Measurements from ENCODE around the gene IL20.

The IL20 gene

GRCh38 chr1:206832352-206832880, 33.0 kb upstream of the IL20 start:
- Histone ChIP-seq H3K27ac (ENCODE audit: low read depth, low read length) (no peak overlapping the region), H3K4me1 (ENCODE audit: insufficient read depth, low read length) (no peaks in the 10 kb centered on the region), H3K36me3 (ENCODE audit: insufficient read depth, low read length) (no peaks in the 10 kb centered on the region), H3K9me3 (ENCODE audit: insufficient read depth, low read depth, low read length) (no peaks in the 10 kb centered on the region), H3K4me3 (ENCODE audit: low read length) (no peak overlapping the region), H3K9ac (ENCODE audit: low read depth, low read length) (no peak overlapping the region), H3K27me3 (ENCODE audit: insufficient read depth, low read length) (no peaks in the 10 kb centered on the region)
- WGBS: 94% methylated on average over 2 of the region's 2 CpGs

GRCh38 chr1:206833106-206833680, 32.2 kb upstream of the IL20 start:
- Histone ChIP-seq H3K27ac (ENCODE audit: low read depth, low read length) (no peak overlapping the region), H3K36me3 (ENCODE audit: insufficient read depth, low read length) (no peaks in the 10 kb centered on the region), H3K4me3 (ENCODE audit: low read length) (no peak overlapping the region), H3K9ac (ENCODE audit: low read depth, low read length) (no peak overlapping the region), H3K27me3 (ENCODE audit: insufficient read depth, low read length) (no peaks in the 10 kb centered on the region), H3K4me1 (ENCODE audit: insufficient read depth, low read length) (no peaks in the 10 kb centered on the region), H3K9me3 (ENCODE audit: insufficient read depth, low read depth, low read length) (no peaks in the 10 kb centered on the region)
- 85% methylated on average over 2 of the region's 2 CpGs for WGBS

- WGBS: 63% methylated on average over 2 of the region's 2 CpGs
- H3K27ac ChIP-seq (ENCODE audit: low read depth, low read length): no peak overlapping the region
- no peaks in the 10 kb centered on the region for H3K9me3 ChIP-seq (ENCODE audit: insufficient read depth, low read depth, low read length)
- H3K4me1 ChIP-seq (ENCODE audit: insufficient read depth, low read length): no peaks in the 10 kb centered on the region
- H3K4me3 ChIP-seq (ENCODE audit: low read length): no peak overlapping the region
- H3K36me3 ChIP-seq (ENCODE audit: insufficient read depth, low read length): no peaks in the 10 kb centered on the region
- no peaks in the 10 kb centered on the region for H3K27me3 ChIP-seq (ENCODE audit: insufficient read depth, low read length)
- no peak overlapping the region for H3K9ac ChIP-seq (ENCODE audit: low read depth, low read length)
Measured at GRCh38 chr1:206833801-206834200, 31.6 kb upstream of the IL20 start.

- Histone ChIP-seq H3K9me3 (ENCODE audit: insufficient read depth, low read depth, low read length) (no peaks in the 10 kb centered on the region), H3K9ac (ENCODE audit: low read depth, low read length) (no peak overlapping the region), H3K36me3 (ENCODE audit: insufficient read depth, low read length) (no peaks in the 10 kb centered on the region), H3K4me3 (ENCODE audit: low read length) (no peak overlapping the region), H3K4me1 (ENCODE audit: insufficient read depth, low read length) (no peaks in the 10 kb centered on the region), H3K27ac (ENCODE audit: low read depth, low read length) (no peak overlapping the region), H3K27me3 (ENCODE audit: insufficient read depth, low read length) (no peaks in the 10 kb centered on the region)
- 93% methylated on average over 6 of the region's 6 CpGs for WGBS
Measured at GRCh38 chr1:206834217-206834616, 31.2 kb upstream of the IL20 start.

GRCh38 chr1:206834711-206835110, 30.7 kb upstream of the IL20 start:
- no peaks in the 10 kb centered on the region for H3K27me3 ChIP-seq (ENCODE audit: insufficient read depth, low read length)
- H3K9ac ChIP-seq (ENCODE audit: low read depth, low read length): no peak overlapping the region
- no peaks in the 10 kb centered on the region for H3K36me3 ChIP-seq (ENCODE audit: insufficient read depth, low read length)
- WGBS: 97% methylated on average over 3 of the region's 3 CpGs
- no peak overlapping the region for H3K4me3 ChIP-seq (ENCODE audit: low read length)
- H3K9me3 ChIP-seq (ENCODE audit: insufficient read depth, low read depth, low read length): no peaks in the 10 kb centered on the region
- no peaks in the 10 kb centered on the region for H3K4me1 ChIP-seq (ENCODE audit: insufficient read depth, low read length)
- no peak overlapping the region for H3K27ac ChIP-seq (ENCODE audit: low read depth, low read length)

GRCh38 chr1:206835186-206835585, 30.2 kb upstream of the IL20 start:
- no peak overlapping the region for H3K4me3 ChIP-seq (ENCODE audit: low read length)
- 85% methylated on average over 3 of the region's 3 CpGs for WGBS
- H3K4me1 ChIP-seq (ENCODE audit: insufficient read depth, low read length): no peaks in the 10 kb centered on the region
- H3K9me3 ChIP-seq (ENCODE audit: insufficient read depth, low read depth, low read length): no peaks in the 10 kb centered on the region
- H3K27ac ChIP-seq (ENCODE audit: low read depth, low read length): no peak overlapping the region
- H3K27me3 ChIP-seq (ENCODE audit: insufficient read depth, low read length): no peaks in the 10 kb centered on the region
- no peaks in the 10 kb centered on the region for H3K36me3 ChIP-seq (ENCODE audit: insufficient read depth, low read length)
- H3K9ac ChIP-seq (ENCODE audit: low read depth, low read length): no peak overlapping the region

- Histone ChIP-seq H3K9me3 (ENCODE audit: insufficient read depth, low read depth, low read length) (no peaks in the 10 kb centered on the region), H3K27ac (ENCODE audit: low read depth, low read length) (no peak overlapping the region), H3K4me1 (ENCODE audit: insufficient read depth, low read length) (no peaks in the 10 kb centered on the region), H3K4me3 (ENCODE audit: low read length) (no peak overlapping the region), H3K9ac (ENCODE audit: low read depth, low read length) (no peak overlapping the region), H3K27me3 (ENCODE audit: insufficient read depth, low read length) (no peaks in the 10 kb centered on the region), H3K36me3 (ENCODE audit: insufficient read depth, low read length) (no peaks in the 10 kb centered on the region)
- 85% methylated on average over 2 of the region's 2 CpGs for WGBS
Measured at GRCh38 chr1:206836111-206836510, 29.3 kb upstream of the IL20 start.

GRCh38 chr1:206839006-206839560, 26.3 kb upstream of the IL20 start:
- no peaks in the 10 kb centered on the region for H3K36me3 ChIP-seq (ENCODE audit: insufficient read depth, low read length)
- no peak overlapping the region for H3K9ac ChIP-seq (ENCODE audit: low read depth, low read length)
- H3K27ac ChIP-seq (ENCODE audit: low read depth, low read length): no peak overlapping the region
- H3K4me3 ChIP-seq (ENCODE audit: low read length): no peak overlapping the region
- whole genome bisulfite sequencing: 90% methylated on average over 4 of the region's 4 CpGs
- no peaks in the 10 kb centered on the region for H3K9me3 ChIP-seq (ENCODE audit: insufficient read depth, low read depth, low read length)
- no peaks in the 10 kb centered on the region for H3K4me1 ChIP-seq (ENCODE audit: insufficient read depth, low read length)
- no peaks in the 10 kb centered on the region for H3K27me3 ChIP-seq (ENCODE audit: insufficient read depth, low read length)

- Histone ChIP-seq H3K27me3 (ENCODE audit: insufficient read depth, low read length) (no peaks in the 10 kb centered on the region), H3K9me3 (ENCODE audit: insufficient read depth, low read depth, low read length) (no peaks in the 10 kb centered on the region), H3K4me3 (ENCODE audit: low read length) (no peak overlapping the region), H3K36me3 (ENCODE audit: insufficient read depth, low read length) (no peaks in the 10 kb centered on the region), H3K9ac (ENCODE audit: low read depth, low read length) (no peak overlapping the region), H3K4me1 (ENCODE audit: insufficient read depth, low read length) (no peaks in the 10 kb centered on the region), H3K27ac (ENCODE audit: low read depth, low read length) (no peak overlapping the region)
- WGBS: 92% methylated on average over 7 of the region's 7 CpGs
Measured at GRCh38 chr1:206839857-206840256, 25.6 kb upstream of the IL20 start.

- Histone ChIP-seq H3K4me1 (ENCODE audit: insufficient read depth, low read length) (no peaks in the 10 kb centered on the region), H3K27me3 (ENCODE audit: insufficient read depth, low read length) (no peaks in the 10 kb centered on the region), H3K9me3 (ENCODE audit: insufficient read depth, low read depth, low read length) (no peaks in the 10 kb centered on the region), H3K9ac (ENCODE audit: low read depth, low read length) (no peak overlapping the region), H3K27ac (ENCODE audit: low read depth, low read length) (no peak overlapping the region), H3K4me3 (ENCODE audit: low read length) (no peak overlapping the region), H3K36me3 (ENCODE audit: insufficient read depth, low read length) (no peaks in the 10 kb centered on the region)
- WGBS: 93% methylated on average over 7 of the region's 7 CpGs
Measured at GRCh38 chr1:206841609-206842323, 23.7 kb upstream of the IL20 start.

- H3K27ac ChIP-seq (ENCODE audit: low read depth, low read length): no peak overlapping the region
Measured at GRCh38 chr1:206842854-206843253, 22.6 kb upstream of the IL20 start.

More at GRCh38 chr1:206842854-206843253, 22.6 kb upstream of the IL20 start:
- Histone ChIP-seq H3K27me3 (ENCODE audit: insufficient read depth, low read length) (no peaks in the 10 kb centered on the region), H3K9ac (ENCODE audit: low read depth, low read length) (no peak overlapping the region), H3K4me3 (ENCODE audit: low read length) (no peak overlapping the region), H3K36me3 (ENCODE audit: insufficient read depth, low read length) (no peaks in the 10 kb centered on the region), H3K9me3 (ENCODE audit: insufficient read depth, low read depth, low read length) (no peaks in the 10 kb centered on the region), H3K4me1 (ENCODE audit: insufficient read depth, low read length) (no peaks in the 10 kb centered on the region)
